Stimulated activated CD4-positive, alpha-beta T cell treated with anti-CD3 and anti-CD28 coated beads, Interleukin-4, amount 100 ng/mL, for 48 hours (primary cell): Measurements from ENCODE around the gene KCNE1.

Source experiments
- DNase-seq, 2 donors: peaks; one replicate each; pipeline ENCODE4 v3.0.0-alpha.2; 2020; ENCODE audit warnings: low read depth in 2 of 2

The KCNE1 gene

DNA sequence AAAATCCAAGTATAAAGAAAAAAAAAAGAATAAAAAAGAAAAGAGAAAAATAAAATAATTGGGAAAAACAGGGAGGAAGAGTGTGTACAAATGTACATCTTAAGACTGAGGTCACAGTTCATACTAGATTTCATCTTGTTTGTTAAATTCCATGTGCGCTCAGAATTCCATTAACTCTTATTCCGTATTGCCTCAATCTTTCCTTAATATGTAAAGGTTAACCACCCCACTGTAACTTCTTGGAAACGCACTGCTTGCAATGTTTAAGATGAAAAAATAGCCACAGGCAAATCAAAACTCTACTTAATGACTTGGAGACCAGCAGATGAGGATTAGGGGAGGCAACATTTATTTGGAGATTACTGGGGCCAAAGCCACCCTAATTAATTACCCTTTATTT lies 23.9 kb upstream of the KCNE1 start:
- no peak for DNase-seq

DNA sequence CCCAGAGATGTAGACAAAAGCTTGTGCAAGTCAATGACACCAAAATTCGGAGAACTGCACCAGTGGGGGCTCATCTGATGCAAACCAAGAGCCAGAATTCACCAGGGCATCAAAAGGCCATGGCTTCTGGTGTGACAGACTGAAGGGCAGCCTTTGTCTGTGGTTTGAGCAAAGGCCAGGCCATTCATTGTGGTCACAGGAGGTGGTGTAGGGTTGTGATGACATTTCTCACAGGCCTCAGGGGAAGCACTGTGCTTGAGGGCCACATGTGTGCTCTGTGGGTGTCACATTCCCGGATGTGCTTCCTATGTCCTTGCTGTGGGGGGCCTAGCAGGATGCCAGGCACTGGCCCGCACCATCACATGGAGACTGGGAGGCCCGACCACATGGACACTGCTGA lies 22.5 kb upstream of the KCNE1 start:
- DNase-seq, result no peak

DNA sequence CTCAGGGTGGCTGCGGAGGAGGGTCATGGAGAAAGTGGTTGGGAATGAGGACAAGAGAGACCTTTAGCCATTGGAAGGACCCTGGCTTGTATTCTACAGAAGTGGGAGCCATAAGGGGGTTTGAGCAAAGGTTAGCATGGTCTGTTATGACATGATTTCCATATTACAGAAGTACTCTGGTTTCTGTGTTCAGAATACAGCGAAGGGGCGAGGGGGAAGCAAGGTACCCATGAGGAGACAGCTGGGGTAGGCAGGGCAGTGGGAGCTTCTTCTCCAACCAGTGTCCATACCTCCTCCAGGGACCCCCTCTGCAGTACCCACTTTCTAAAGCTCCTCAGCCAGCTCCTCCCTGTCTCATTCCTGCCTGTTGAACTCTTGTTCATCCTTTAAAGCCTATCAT lies 21.9 kb upstream of the KCNE1 start:
- no peak for DNase-seq

DNA sequence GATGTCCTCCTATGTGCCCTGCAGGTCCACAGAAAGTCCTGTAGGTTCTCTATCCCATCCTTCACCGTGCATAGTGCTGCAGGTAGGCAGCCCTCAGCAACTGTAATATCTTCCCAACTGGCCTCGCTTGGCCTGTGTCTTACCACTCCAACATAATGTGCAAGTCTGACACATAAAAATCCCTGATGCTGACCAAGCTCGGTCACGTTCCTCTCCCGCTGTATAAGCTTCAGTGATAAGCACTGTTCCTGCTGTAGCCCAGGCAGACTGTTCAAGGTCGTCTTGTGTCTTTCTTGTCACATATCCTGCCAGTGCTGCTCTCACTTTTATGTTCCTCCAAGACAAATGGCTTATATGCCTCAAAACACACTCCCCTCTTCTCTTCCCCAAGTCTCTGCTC lies 19.4 kb upstream of the KCNE1 start:
- DNase-seq, result no peak

DNA sequence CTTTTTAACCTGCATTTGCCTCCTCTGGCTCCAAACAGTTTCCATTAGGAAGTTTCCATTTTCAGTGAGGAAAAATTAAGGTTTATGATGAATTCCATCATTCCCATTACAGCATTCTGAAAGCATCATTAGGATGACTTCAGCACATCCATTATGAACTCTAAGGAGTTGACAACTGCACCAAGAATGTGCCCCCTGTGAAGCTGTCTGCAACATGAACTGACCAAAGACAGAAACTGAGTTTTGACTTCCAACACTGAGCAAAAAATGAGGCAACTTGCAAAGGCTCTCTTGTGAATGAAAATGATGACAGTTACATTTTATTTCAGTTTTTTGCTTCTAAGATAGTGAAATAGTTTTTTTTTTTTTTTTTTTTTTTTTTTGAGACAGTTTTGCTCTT lies 18.3 kb upstream of the KCNE1 start:
- DNase-seq, result no peak

DNA sequence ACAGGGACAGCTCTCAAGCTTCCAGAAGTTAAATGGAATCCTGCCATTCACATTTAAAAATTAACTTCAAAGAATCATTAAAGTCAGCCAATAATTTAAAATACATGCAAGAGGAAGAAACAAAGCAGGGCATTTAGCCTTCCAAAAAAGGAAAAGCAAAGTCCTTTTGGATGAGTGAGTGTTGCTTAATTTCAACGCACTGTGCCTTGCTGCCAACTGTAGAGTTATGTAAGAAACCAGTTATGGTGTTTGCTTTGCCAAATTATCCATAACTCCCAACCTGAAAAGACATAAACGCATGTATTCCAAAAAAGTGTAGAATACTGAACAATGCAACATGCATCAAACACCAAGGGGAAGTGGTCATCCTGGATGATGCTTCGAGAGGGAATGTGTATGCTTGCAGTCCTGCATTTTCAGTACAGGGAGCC lies 16.1 kb upstream of the KCNE1 start:
- DNase-seq, result no peak

DNA sequence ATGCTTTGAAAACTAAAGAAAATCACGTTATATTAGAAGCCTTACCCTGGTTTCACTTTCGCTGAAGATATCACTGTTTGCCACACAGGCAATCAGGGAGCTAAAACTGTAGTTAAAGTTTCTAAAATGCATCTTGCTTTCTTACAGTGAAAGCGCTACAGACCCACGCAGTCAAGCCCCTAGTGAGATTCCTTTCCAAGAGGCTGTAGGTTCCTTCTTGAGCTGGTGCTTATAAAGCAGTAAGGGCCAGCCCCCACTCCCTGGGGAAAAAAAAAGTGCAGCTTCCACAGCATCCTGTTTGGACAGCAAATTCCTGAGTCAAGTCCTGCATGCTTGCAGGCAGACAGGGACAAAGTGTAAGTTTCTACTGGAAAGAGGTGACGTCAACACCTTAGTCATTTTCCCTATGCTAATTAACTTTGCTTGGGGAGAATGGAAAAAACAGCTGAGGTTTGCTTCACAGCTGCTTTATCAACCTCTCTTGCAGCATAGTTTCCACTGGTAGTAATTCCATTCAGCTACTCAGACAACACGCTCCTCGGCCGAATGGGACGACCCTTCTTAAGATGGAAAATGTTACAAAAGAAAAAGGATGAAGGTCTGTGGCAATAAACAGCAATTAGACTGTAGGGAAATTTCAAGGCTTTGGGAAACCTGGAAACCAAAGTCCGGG lies 14.7 kb upstream of the KCNE1 start:
- peak; percentile 28 to 34 for DNase-seq

DNA sequence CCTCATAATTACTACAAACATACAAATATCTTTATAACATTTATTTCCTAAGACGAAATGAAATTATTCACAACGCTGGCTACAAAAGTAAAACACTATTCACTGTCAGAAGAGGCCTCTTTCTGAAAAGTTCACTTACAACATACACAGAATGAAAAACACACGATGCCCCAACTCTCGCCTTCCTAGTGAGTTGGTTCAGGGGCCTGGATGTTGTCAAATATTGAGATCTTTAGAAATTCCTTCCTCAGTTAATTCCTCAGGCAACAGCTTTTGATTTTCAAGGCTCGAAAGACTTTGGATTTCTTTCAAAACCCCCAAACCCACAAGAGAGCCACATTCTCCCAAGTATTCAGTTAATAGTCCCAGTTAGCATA lies 14.2 kb upstream of the KCNE1 start:
- no peak for DNase-seq

DNA sequence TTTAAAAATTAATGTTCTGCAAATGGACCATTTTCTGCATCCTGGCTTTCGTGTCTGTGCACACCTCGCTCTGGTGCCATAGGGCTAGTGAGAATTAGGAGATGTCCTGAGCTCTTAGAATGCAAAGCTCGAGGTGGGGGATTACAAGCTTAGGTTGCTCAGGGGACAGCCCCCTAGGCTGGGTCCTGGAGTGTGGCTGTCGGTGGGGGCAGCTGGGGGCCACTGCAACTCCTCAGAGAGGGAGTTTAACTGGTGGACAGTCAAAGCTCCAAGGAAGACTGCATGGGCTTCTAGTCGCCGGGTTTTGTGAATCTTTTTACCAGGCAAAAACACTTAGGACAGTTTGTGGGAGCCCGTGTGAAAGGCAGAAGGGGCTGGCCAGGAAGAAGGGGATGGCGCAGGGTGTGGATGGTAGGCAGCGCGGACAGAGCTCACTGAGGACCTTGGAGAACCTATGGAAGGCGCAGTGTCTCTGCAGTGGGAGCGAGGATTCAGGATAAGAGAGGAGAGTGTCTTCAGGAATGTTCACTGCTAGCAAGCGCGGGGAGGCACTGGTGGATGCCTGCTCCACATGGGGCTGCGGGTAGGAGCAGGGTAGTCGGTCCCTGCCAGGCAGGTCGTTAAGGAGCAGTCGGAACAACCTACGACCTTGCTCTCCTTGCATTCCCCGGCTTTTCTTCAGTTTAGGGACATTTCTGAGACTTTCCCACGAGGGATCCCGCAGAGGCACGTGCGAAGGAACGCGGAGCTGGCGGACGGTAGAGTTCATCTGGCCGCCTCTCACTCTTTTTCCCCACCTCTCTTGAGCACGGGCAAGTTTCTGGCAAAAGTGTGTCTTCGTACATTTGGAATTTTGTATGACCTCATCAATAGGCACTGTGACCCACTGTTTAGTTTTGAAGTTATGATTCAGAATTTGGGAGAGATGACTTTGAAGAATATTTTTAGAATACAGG lies 12.9 kb upstream of the KCNE1 start:
- DNase-seq, result no peak

DNA sequence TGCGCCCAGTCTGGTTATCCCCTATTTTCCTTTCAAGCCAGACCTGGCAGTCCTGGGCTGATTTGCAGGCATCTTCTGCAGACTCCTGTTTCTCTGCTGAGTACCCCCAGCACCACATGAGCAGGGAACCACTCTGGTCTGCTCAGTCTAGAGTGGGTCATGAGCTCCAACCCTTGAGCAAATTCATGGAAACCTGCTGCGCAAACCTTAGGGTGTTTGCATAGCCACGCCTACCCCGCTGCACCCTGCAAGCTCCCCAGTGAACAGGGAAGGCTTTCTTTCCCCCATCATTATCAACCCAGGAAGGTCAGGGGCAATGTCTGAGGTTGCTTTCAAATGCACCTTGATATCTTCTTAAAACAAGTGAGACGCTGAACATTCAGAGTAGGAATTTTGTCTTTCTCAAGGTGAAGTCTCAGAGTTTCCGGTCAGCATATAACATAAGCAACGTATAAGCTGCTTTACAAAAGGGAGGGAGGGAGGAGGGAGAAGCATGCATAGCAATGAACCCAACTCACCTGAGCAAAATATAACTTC lies 11.1 kb upstream of the KCNE1 start:
- DNase-seq, result no peak

DNA sequence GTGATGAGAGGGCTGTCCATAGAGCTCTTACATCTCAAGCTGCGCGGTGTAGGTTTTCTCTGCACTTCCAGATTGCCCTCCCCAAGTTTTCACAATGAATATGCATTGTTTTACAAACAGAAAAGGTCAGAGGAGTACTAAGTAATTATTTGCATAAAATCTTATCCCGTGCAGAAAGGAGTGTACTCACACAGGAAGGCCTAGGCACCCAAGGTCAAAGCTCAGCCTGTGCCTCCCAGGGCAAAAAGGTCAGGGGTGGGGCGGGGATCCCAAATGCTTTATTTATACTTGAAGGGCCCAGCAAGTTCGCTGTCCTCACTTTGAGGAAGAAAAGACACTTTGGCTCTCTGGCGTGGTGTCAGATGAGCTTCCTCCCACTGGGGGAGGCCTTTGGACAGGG lies 10.3 kb upstream of the KCNE1 start:
- no peak for DNase-seq

DNA sequence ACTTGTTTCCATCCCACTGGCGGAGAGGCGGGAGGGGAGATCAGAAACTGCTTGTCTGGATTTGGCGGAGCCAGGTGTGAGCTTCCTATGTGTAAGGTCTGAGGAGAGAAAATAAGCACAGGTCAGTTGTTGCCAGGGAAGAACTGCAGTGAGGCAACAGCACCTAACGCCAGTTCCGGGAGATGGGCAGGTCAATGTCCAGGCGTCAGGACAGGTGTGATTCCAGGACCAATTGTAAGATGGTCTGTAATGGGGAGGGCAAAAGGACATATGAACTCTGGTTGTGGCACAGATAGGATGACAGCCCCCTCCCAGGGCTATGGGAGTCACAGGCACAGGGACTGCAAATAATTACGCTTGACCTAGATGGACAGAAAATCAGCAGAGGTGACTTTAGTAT lies 9.6 kb upstream of the KCNE1 start:
- no peak for DNase-seq

DNA sequence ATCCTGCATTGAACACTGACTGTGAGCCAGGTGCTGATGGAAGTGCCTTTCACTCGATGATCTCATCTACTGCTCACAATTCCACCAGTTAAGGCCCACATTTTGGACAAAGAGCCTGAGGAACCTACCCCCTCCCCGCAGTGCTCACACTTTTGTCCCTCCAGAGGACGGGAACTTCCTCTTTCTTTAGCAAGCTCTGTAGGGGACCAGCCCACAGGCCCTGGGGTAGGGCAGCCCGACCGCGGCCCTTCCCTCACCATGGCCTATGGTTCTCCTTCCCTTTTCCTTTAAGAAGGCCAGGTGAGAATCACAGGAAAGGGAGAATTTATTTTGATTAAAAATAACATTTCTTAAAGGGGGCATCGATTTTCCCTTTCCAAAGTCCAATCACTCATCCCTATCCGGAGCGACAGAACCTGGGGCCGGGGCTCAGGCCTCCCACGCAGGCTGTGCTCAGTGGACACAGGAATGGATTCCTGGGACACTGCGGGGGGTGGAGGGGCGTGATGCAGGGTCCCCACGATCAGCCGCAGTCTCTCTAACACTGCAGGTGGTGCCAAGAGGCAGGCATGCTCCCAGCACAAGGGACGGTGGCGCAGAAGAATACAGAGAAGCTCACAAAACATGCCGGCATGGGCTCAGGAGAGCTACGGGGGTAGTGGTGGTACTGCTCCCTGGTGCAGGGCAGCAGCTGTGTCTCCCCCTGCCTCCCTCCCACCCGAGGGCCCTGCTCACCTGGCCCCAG lies 8.9 kb upstream of the KCNE1 start:
- no peak for DNase-seq

DNA sequence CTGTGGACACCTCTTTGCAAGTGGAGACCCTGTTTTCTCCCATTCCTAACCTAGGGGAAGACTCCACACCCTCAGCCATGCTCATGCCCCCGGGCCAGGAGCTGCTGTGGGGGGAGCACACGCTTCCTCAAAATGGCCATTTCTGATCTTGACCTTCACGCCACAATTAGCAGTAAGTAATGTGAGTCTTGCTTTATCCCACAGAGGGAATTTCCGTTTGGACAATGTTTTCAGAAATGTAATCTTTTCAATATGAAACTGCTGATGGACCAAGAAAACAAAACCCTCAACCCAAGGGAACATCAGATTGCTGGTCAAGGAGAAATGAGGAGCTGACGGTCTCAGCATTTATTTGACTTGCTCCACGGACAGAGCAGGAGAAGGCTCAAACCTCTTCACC lies 8.3 kb upstream of the KCNE1 start:
- DNase-seq, result no peak

DNA sequence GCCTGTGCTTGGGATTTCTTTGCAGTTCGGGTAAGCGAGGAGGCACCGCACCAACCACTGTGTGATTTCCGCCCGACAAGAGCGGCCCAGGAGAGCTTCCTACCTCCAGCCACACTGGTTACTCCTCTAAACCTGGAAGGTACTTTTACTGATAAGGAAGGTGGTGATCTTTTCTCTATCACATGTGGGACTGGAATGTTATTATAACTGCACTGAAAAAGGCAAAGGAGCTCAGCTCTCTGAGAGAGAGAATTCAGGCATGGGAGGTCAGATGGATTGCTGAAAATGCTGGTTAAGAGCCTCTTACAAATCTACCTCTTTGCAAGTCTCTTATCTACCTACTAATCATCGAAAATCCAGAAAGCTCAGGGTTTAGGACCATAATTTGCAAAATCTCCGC lies 7.7 kb upstream of the KCNE1 start:
- no peak for DNase-seq

DNA sequence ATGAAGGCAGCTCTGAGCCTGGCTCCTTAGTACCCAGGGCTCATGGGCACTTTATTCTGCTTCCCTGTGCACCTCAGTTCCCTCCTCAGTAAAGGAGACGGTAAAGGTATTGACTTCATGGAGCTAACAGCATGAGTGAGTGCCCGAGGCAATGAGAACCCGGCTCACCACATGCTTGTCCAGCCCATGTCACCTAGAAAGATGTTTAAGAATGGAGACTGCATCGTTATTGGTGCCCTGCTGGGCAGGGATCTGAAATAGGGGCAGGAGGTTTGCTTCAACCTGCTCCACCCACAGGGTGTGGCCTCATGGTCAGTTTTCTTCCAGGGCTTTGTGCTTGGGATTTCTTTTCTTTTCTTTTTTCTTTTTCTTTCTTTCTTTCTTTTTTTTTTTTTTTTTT lies 7.0 kb upstream of the KCNE1 start:
- no peak for DNase-seq

DNA sequence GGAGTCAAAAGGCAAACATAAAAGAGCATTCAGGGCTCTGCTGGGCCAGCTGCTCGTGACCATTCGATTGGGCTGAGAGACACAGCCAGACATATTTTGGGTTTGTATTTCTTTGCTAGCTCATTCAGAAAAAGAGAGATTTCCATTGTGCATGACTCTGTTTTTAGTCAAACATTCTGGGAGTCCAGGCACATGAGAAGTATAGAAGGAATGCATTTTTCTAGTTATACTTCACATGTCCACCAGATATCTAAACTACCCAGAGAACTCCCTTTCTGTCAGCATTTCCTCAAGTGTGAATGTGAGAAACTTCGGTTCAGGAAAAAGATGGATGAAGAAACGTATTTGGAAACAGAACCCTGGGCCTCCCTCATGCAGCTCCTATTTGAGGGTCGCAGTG lies 6.3 kb upstream of the KCNE1 start:
- DNase-seq, result no peak

DNA sequence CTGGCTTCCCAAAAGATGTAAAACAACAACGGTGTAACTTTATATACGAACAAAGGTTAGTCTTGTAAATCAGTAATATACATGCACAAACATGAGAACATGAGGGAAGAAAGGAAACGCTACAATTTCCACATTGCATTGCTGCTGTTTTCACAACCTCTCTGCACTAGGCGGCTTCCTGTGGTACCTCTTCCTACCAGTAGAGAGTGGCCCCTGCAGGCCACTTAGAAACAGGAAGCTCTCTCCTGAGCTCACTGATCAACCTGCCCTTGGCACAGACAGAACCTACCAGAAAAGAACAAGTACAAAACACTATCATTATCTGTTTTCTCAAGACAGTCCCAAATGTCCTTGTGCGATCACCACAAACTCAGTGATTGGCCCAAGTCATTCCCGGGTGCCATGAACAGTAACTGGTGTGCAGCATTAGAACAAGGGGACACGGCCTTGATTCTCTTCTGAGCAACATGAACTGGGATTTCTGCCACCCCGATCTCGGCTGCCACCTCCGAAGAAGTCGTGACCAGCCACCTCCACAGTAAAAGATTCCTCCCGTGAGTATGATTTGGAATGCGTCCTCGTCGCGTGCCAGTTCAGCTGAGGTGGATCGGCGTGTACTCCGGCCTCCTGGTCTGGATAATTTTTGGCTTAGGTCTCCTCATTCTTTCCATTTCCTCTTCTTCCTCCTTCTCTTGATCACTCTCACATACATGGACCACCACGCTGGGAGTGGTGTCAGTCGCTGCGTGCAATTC lies 5.7 kb upstream of the KCNE1 start:
- no peak for DNase-seq

DNA sequence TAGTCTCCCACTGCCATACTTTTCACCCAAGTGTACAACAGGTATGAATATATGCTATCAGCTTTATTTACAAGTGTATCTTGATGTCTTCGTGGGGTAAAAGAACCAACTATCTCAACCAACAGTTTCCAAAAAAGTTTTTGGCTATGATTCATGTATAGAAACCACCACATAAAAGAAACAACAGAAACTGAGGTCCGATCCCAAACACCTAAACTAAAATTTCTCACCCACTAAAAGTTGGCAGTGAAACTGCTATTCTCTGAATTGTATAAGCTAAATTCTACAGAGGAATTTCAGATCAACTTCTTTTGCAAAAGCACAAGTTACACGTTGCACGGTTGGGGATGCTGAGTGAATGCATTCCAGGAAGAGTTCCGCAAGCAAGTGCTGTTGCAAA lies 5.0 kb upstream of the KCNE1 start:
- DNase-seq, result no peak

DNA sequence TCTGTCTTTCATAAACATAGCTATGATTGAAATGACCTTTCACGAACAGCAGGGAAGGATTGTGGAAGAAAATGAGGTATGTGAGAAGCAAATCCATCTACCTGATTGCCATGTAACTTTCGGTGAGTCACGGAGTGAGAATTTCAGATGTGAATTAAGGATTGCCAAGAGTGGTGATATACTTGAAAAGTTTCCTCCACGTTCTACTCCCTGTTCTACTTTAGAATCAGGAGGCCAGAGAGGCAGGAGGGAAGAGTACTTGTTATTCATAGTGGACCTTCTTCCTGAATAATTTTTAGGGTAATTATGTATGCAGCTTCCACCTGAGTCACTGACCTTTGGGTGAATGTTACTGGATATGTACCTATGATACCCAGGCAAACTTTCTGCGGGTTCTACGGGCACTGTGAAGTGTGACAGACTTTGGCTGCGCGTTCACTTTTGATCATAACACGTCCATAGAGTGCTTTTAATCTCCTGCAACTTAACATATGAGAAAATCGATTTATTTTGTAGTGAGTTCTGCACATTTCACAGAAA lies 2.6 kb upstream of the KCNE1 start:
- no peak for DNase-seq

DNA sequence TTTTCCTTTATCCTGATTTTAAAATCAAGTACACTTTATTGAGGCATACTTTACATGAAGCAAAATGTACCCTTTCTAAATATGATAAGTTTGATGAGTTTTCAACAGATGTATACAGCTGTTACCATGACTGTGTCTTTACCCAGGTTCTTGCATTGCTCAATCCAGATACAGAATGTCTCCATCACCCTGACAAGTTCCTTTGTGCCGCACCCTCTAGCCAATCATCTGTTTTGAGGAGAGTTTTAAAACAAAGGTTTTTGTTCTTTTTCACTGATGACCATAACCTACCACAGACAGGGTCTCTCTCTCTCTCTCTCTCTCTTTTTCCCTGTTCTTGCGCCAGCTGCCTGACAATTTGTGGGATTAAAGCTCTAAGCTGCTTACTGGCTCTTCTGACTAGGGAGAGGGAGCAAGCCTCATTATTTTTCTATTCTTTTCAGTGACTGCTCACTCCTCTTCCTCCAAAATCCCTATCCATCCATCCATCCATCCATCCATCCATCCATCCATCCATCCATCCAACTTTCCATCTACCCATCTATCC lies 1.2 kb upstream of the KCNE1 start:
- no peak for DNase-seq
